HG03045 (cell line): Measurements from ENCODE around the gene GRIP1.

ENCODE experiments used
- ATAC-seq: cut with Tn5 transposase; IDR thresholded peaks from one replicate; pipeline ENCODE4 v1.9.1; 2021; ENCODE audit warnings: mild to moderate bottlenecking, moderate library complexity; ENCODE audit not compliant: unreplicated experiment

GRIP1 gene

GRCh38 chr12:66398931-66399910 lies 279.7 kb downstream of the GRIP1 start:
- ATAC-seq: no peak

GRCh38 chr12:66397574-66398290 lies 281.1 kb downstream of the GRIP1 start:
- ATAC-seq: no peak

GRCh38 chr12:66393890-66394289 lies 285.0 kb downstream of the GRIP1 start:
- ATAC-seq: no peak

GRCh38 chr12:66392266-66392915 lies 286.5 kb downstream of the GRIP1 start:
- ATAC-seq: no peak

- no peak for ATAC-seq
These were observed 290.4 kb downstream of the GRIP1 start for GRCh38 chr12:66388517-66388916.

GRCh38 chr12:66387117-66387516 lies 291.8 kb downstream of the GRIP1 start:
- ATAC-seq: no peak

- no peak for ATAC-seq
These were observed 297.9 kb downstream of the GRIP1 start for GRCh38 chr12:66380769-66381535.

GRCh38 chr12:66379616-66380015 lies 299.3 kb downstream of the GRIP1 start:
- ATAC-seq: no peak

GRCh38 chr12:66375560-66375959 lies 303.3 kb downstream of the GRIP1 start:
- ATAC-seq: no peak

GRCh38 chr12:66371982-66372381 lies 306.9 kb downstream of the GRIP1 start:
- ATAC-seq: no peak

- no peak for ATAC-seq
These were observed 311.7 kb downstream of the GRIP1 start for GRCh38 chr12:66367015-66367667.

GRCh38 chr12:66365718-66366490 lies 313.0 kb downstream of the GRIP1 start:
- ATAC-seq: no peak

GRCh38 chr12:66361703-66362102 lies 317.2 kb downstream of the GRIP1 start:
- ATAC-seq: no peak

GRCh38 chr12:66359300-66359699 lies 319.6 kb downstream of the GRIP1 start:
- no peak for ATAC-seq

GRCh38 chr12:66354291-66354690 lies 324.6 kb downstream of the GRIP1 start:
- no peak for ATAC-seq

GRCh38 chr12:66352899-66353298 lies 326.0 kb downstream of the GRIP1 start:
- no peak for ATAC-seq

- ATAC-seq: no peak
These were observed 326.7 kb downstream of the GRIP1 start for GRCh38 chr12:66352197-66352596.

- no peak for ATAC-seq
These were observed 327.6 kb downstream of the GRIP1 start for GRCh38 chr12:66351301-66351700.

GRCh38 chr12:66345956-66346355 lies 332.9 kb downstream of the GRIP1 start:
- ATAC-seq: no peak
